GM12878 (cell line): ENCODE data around the gene ANXA4. TPM values are rescaled to one million over a fixed set of nuclear protein-coding genes. Genes with fewer than 3 reads are reported as not detected.
A peak's percentile ranks its signal among the peaks of the same experiment; 100 is the strongest.

Source experiments
- CEBPZ ChIP-seq: fragments of 150-350 bp; IDR thresholded peaks from 2 replicates; pipeline ENCODE4 v1.6.1; 2016; ENCODE audit warnings: low read depth, low read length
- CTCF ChIP-seq, 3 experiments: IDR thresholded peaks in 2 of 3; conservative IDR thresholded peaks in 1 of 3; 2 replicates each; pipeline ENCODE4 v1.5.1; 2011; ENCODE audit warnings: low read depth in 3 of 3, low read length in 3 of 3, mild to moderate bottlenecking in 3 of 3, control low read depth in 2 of 3, moderate library complexity in 2 of 3, inconsistent platforms in 1 of 3, mixed read lengths in 1 of 3; ENCODE audit not compliant: control insufficient read depth in 2 of 3, insufficient read depth in 1 of 3; ENCODE audit errors: extremely low read depth in 1 of 3
- E2F8 ChIP-seq: fragments of 450-650 bp; IDR thresholded peaks from 2 replicates; pipeline ENCODE4 v1.6.1; 2018; ENCODE audit warnings: mild to moderate bottlenecking, low read depth, moderate library complexity; ENCODE audit not compliant: partially characterized antibody
- EED ChIP-seq: sonication (generic); IDR thresholded peaks from 2 replicates; pipeline ENCODE4 v1.6.1; 2016; ENCODE audit warnings: antibody characterized with exemption, low read depth
- JUNB ChIP-seq: IDR thresholded peaks from 2 replicates; pipeline ENCODE4 v1.6.1; 2016; ENCODE audit warnings: antibody characterized with exemption, mild to moderate bottlenecking
- MTA3 ChIP-seq: IDR thresholded peaks from 2 replicates; pipeline ENCODE4 v1.6.1; 2012; ENCODE audit warnings: low read length, inconsistent platforms, borderline replicate concordance
- NFIC ChIP-seq: IDR thresholded peaks from 2 replicates; pipeline ENCODE4 v1.6.1; 2012; ENCODE audit warnings: low read depth, mild to moderate bottlenecking, inconsistent platforms, low read length, moderate library complexity
- NKRF ChIP-seq: fragments of 450-650 bp; conservative IDR thresholded peaks from 2 replicates; pipeline ENCODE4 v1.6.1; 2017; ENCODE audit warnings: mild to moderate bottlenecking, moderate library complexity
- REST ChIP-seq: IDR thresholded peaks from 2 replicates; pipeline ENCODE4 v1.6.1; 2012; ENCODE audit warnings: mild to moderate bottlenecking, low read depth, low read length
- SMAD5 ChIP-seq: IDR thresholded peaks from 2 replicates; pipeline ENCODE4 v1.6.1; 2016; ENCODE audit warnings: antibody characterized with exemption, low read depth
- SPI1 ChIP-seq: IDR thresholded peaks from 2 replicates; pipeline ENCODE4 v1.6.1; 2011; ENCODE audit warnings: low read depth, mild to moderate bottlenecking, low read length, moderate library complexity, borderline replicate concordance; ENCODE audit not compliant: insufficient read depth
- ZNF24 ChIP-seq: fragments of 450-650 bp; IDR thresholded peaks from 2 replicates; pipeline ENCODE4 v1.6.1; 2017; ENCODE audit warnings: antibody characterized with exemption, mild to moderate bottlenecking
- polyA plus RNA-seq, 11 experiments: library from polyadenylated mRNA; depleted of rRNA in 4 of 11; unstranded in 6 of 11; stranded (reverse) in 5 of 11; fragments of >200 nt; fragmentation: Nextera tagmentation in 4 of 11; fragmentation: Illumina TruSeq in 1 of 11; extraction: Ambion mirVana in 4 of 11; extraction: Trizol in 1 of 11; gene quantifications; 1 replicate in 1 of 11; 2 replicates in 10 of 11; pipeline versions ENCODE4 v1.2.1 to v1.2.3, GENCODE V29; 2011 to 2016; ENCODE audit warnings: inconsistent platforms in 2 of 11, missing spikeins in 2 of 11, low read depth in 1 of 11
- total RNA-seq, 4 experiments: library from RNA; depleted of rRNA in 3 of 4; stranded (reverse); fragments of >200 nt in 3 of 4; fragmentation: Illumina TruSeq in 1 of 4; extraction: Trizol in 1 of 4; gene quantifications; 2 replicates each; pipeline versions ENCODE4 v1.2.1 to v1.2.3, GENCODE V29; 2013 to 2021

The ANXA4 gene
- total and polyA plus RNA-seq, 10 of the 15 experiments (the other 5 are each of a cell fraction or from before 2014, with no cell fraction given) = 16.3 to 97.2 (median 71.0) TPM

- TF ChIP-seq CEBPZ (no peak), CTCF (IDR thresholded peaks at IDR 0.05 in 2 of 3, conservative IDR thresholded peaks at IDR 0.05 in 1 of 3; ENCODE audit: control insufficient read depth in 2 of 3, extremely low read depth in 1 of 3, insufficient read depth in 1 of 3, low read depth in 3 of 3, low read length in 3 of 3) (no peak), EED (no peak), JUNB (no peak; the same call in 1 of the 2 replicates), REST (no peak), SPI1 (peak; percentile 72; the same call in 1 of the 2 replicates), NKRF (no peak; the same call in 1 of the 2 replicates), ZNF24 (no peak), MTA3 (no peak), NFIC (peak; percentile 44; the same call in 1 of the 2 replicates), SMAD5 (no peak), E2F8 (no peak)
Observed at GRCh38 chr2:69774984-69775982, 33.3 kb downstream of the ANXA4 start (continued).
